ENCODE results near the gene TMEM116.

DNA sequence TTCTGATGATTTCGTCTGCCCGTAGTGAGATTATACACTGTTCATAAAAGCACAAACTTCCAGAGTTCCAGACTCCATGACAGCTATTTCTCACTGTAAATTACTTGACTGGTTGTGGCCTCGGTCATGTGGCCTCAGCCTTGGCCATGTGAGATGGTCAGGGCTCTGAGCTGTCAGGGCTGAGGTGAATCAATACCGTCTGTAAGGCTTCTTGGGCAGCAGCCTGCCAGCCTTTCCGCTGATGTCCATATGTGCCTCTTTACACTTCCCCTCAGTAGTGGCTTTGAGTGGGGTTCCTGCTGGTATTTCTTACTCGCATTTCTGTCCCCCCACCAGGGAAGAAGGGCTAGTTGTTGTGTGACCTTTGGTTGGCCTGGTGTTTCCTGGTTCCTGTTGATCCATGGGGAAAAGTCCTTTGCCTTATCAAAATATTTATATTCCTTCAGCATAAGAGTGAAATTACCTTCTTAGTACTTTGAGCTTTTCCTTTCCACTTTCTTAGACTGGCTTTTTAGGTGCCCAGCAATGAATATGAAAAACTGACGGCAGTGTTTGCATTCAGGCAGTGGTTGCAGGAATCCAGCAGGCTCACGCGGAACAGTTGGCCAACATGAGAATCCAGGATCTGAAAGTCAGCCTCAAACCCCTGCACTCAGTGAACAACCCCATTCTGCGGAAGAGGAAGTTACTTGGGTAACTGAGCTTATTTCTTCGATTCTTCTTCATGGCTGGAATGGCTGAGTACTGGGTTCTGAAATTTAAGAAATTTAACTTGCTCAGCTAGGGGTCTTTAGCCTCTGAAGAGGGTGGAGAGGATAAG lies 124.8 kb downstream of the TMEM116 start:
- TF ChIP-seq, protein P1, sequence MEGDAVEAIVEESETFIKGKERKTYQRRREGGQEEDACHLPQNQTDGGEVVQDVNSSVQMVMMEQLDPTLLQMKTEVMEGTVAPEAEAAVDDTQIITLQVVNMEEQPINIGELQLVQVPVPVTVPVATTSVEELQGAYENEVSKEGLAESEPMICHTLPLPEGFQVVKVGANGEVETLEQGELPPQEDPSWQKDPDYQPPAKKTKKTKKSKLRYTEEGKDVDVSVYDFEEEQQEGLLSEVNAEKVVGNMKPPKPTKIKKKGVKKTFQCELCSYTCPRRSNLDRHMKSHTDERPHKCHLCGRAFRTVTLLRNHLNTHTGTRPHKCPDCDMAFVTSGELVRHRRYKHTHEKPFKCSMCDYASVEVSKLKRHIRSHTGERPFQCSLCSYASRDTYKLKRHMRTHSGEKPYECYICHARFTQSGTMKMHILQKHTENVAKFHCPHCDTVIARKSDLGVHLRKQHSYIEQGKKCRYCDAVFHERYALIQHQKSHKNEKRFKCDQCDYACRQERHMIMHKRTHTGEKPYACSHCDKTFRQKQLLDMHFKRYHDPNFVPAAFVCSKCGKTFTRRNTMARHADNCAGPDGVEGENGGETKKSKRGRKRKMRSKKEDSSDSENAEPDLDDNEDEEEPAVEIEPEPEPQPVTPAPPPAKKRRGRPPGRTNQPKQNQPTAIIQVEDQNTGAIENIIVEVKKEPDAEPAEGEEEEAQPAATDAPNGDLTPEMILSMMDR (IDR thresholded peaks at IDR 0.05), result no peak
- no peak for TF ChIP-seq ZFX (IDR thresholded peaks at IDR 0.05; ENCODE audit: borderline replicate concordance)

Data from 22Rv1 (cell line).